Measurements from ENCODE around the gene NUMBL.

- TF ChIP-seq CTCF (IDR thresholded peaks at IDR 0.05) (no peak), POLR2A (IDR thresholded peaks at IDR 0.05) (no peak)
Observed at GRCh38 chr19:40700083-40700482, 9.6 kb upstream of the NUMBL start.
